GM18526 (cell line): ENCODE data around the gene RTL10.

Experiments used
- POLR2A ChIP-seq: IDR thresholded peaks from 3 replicates; pipeline ENCODE4 v1.6.1; 2011; ENCODE audit not compliant: insufficient read length; ENCODE audit errors: extremely low read depth

Gene RTL10

GRCh38 chr22:19819911-19820879, 34.5 kb downstream of the RTL10 start:
- no peak for TF ChIP-seq POLR2A

GRCh38 chr22:19819208-19819910, 35.3 kb downstream of the RTL10 start:
- no peak for TF ChIP-seq POLR2A

- TF ChIP-seq POLR2A, result no peak
Measured at GRCh38 chr22:19818324-19819207, 36.1 kb downstream of the RTL10 start.

- no peak for TF ChIP-seq POLR2A
Measured at GRCh38 chr22:19816372-19817119, 38.1 kb downstream of the RTL10 start.

GRCh38 chr22:19815823-19816290, 38.8 kb downstream of the RTL10 start:
- TF ChIP-seq POLR2A, result no peak

- no peak for TF ChIP-seq POLR2A
Measured at GRCh38 chr22:19815093-19815822, 39.4 kb downstream of the RTL10 start.

- no peak for TF ChIP-seq POLR2A
Measured at GRCh38 chr22:19814428-19814827, 40.2 kb downstream of the RTL10 start.

- TF ChIP-seq POLR2A, result no peak
Measured at GRCh38 chr22:19812910-19813309, 41.8 kb downstream of the RTL10 start.

- TF ChIP-seq POLR2A, result no peak
Measured at GRCh38 chr22:19811811-19812771, 42.6 kb downstream of the RTL10 start.

- TF ChIP-seq POLR2A, result no peak
Measured at GRCh38 chr22:19811211-19811621, 43.5 kb downstream of the RTL10 start.

- no peak for TF ChIP-seq POLR2A
Measured at GRCh38 chr22:19810381-19811201, 44.1 kb downstream of the RTL10 start.

GRCh38 chr22:19809741-19810140, 44.9 kb downstream of the RTL10 start:
- no peak for TF ChIP-seq POLR2A
